OCI-LY3 (cell line): Measurements from ENCODE around the gene PTPRM.

Experiments
- H2AFZ ChIP-seq: fragments of 200-600, 300-600 bp; shearing (Covaris generic); 2 replicates; pipeline ENCODE4 v1.6.0; 2014; ENCODE audit warnings: antibody characterized with exemption, low read depth, low read length
- H3K27ac ChIP-seq: fragments of 200-600, 300-600 bp; sonication (generic); 2 replicates; pipeline ENCODE4 v1.5.1; 2014; ENCODE audit warnings: mild to moderate bottlenecking, low read length, moderate library complexity, mixed read lengths
- H3K27me3 ChIP-seq: fragments of 200-600, 300-600 bp; sonication (generic); 2 replicates; pipeline ENCODE4 v1.6.1; 2014; ENCODE audit warnings: low read depth, low read length, mixed read lengths
- H3K36me3 ChIP-seq: fragments of 200-600, 300-600 bp; sonication (generic); replicated peaks from 2 replicates; pipeline ENCODE3; 2014; ENCODE audit warnings: low read depth, low read length, mixed read lengths
- H3K4me1 ChIP-seq: fragments of 300-600, 200-600 bp; sonication (generic); 2 replicates; pipeline ENCODE4 v1.6.1; 2014; ENCODE audit warnings: low read length, mixed read lengths
- H3K4me2 ChIP-seq: fragments of 200-600, 300-600 bp; sonication (generic); 2 replicates; pipeline ENCODE4 v1.6.1; 2014; ENCODE audit warnings: low read length, mixed read lengths
- H3K4me3 ChIP-seq: fragments of 300-600, 200-600 bp; sonication (generic); 2 replicates; pipeline ENCODE4 v1.5.1; 2014; ENCODE audit warnings: antibody characterized with exemption, mild to moderate bottlenecking, low read length, moderate library complexity
- H3K79me2 ChIP-seq: fragments of 300-600, 200-600 bp; shearing (Covaris generic); 2 replicates; pipeline ENCODE4 v1.6.1; 2014; ENCODE audit warnings: mild to moderate bottlenecking, low read length, mixed read lengths
- H3K9ac ChIP-seq: fragments of 300-600, 200-600 bp; shearing (Covaris generic); 2 replicates; pipeline ENCODE4 v1.6.0; 2014; ENCODE audit warnings: mild to moderate bottlenecking, low read length, moderate library complexity
- H3K9me3 ChIP-seq: fragments of 200-600, 300-600 bp; shearing (Covaris generic); 2 replicates; pipeline ENCODE4 v1.6.1; 2014; ENCODE audit warnings: low read length, mixed read lengths; ENCODE audit not compliant: insufficient read depth
- H4K20me1 ChIP-seq: fragments of 200-600, 300-600 bp; sonication (generic); 2 replicates; pipeline ENCODE4 v1.6.1; 2016; ENCODE audit warnings: low read length, mixed read lengths; ENCODE audit not compliant: insufficient read depth
- EZH2phosphoT487 ChIP-seq: fragments of 200-600 bp; shearing (Covaris generic); IDR thresholded peaks from 2 replicates; pipeline ENCODE4 v1.6.1; 2018; ENCODE audit warnings: antibody characterized with exemption, mixed run types, low read depth
- TF ChIP-seq, protein P1 (sequence below): fragments of 200-600, 300-600 bp; sonication (generic); IDR thresholded peaks from 2 replicates; pipeline ENCODE4 v1.5.1; 2014; ENCODE audit warnings: antibody characterized with exemption, low read length, low read depth

Gene PTPRM

GRCh38 chr18:8003878-8004675, 437.0 kb downstream of the PTPRM start:
- Histone ChIP-seq H2AFZ (no peak overlapping the region), H3K4me2 (no peak overlapping the region), H3K27me3 (no peaks in the 10 kb centered on the region), H3K4me1 (no peaks in the 10 kb centered on the region), H3K4me3 (no peak overlapping the region), H3K36me3 (no peaks in the 10 kb centered on the region), H3K27ac (no peak overlapping the region), H3K9me3 (no peaks in the 10 kb centered on the region), H4K20me1 (no peaks in the 10 kb centered on the region), H3K79me2 (no peaks in the 10 kb centered on the region), H3K9ac (no peak overlapping the region)
- no peak for TF ChIP-seq EZH2phosphoT487
- TF ChIP-seq, protein P1, sequence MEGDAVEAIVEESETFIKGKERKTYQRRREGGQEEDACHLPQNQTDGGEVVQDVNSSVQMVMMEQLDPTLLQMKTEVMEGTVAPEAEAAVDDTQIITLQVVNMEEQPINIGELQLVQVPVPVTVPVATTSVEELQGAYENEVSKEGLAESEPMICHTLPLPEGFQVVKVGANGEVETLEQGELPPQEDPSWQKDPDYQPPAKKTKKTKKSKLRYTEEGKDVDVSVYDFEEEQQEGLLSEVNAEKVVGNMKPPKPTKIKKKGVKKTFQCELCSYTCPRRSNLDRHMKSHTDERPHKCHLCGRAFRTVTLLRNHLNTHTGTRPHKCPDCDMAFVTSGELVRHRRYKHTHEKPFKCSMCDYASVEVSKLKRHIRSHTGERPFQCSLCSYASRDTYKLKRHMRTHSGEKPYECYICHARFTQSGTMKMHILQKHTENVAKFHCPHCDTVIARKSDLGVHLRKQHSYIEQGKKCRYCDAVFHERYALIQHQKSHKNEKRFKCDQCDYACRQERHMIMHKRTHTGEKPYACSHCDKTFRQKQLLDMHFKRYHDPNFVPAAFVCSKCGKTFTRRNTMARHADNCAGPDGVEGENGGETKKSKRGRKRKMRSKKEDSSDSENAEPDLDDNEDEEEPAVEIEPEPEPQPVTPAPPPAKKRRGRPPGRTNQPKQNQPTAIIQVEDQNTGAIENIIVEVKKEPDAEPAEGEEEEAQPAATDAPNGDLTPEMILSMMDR = no peak

GRCh38 chr18:8004792-8005191, 437.7 kb downstream of the PTPRM start:
- Histone ChIP-seq H3K4me2 (no peak overlapping the region), H3K4me1 (no peaks in the 10 kb centered on the region), H3K9ac (no peak overlapping the region), H3K4me3 (no peak overlapping the region), H3K9me3 (no peaks in the 10 kb centered on the region), H3K27ac (no peak overlapping the region), H3K27me3 (no peaks in the 10 kb centered on the region), H4K20me1 (no peaks in the 10 kb centered on the region), H2AFZ (no peak overlapping the region), H3K36me3 (no peaks in the 10 kb centered on the region), H3K79me2 (no peaks in the 10 kb centered on the region)
- no peak for TF ChIP-seq EZH2phosphoT487
- TF ChIP-seq, protein P1 = no peak

GRCh38 chr18:8005870-8006569, 438.9 kb downstream of the PTPRM start:
- no peak overlapping the region for H3K9ac ChIP-seq

GRCh38 chr18:8006979-8007378, 439.9 kb downstream of the PTPRM start:
- no peaks in the 10 kb centered on the region for H3K4me1 ChIP-seq
- H3K27ac ChIP-seq = no peak overlapping the region
- H4K20me1 ChIP-seq = no peaks in the 10 kb centered on the region
- H3K79me2 ChIP-seq = no peaks in the 10 kb centered on the region
- no peak overlapping the region for H3K4me2 ChIP-seq
- no peaks in the 10 kb centered on the region for H3K27me3 ChIP-seq
- TF ChIP-seq EZH2phosphoT487 = no peak
- TF ChIP-seq, protein P1 = no peak
- no peak overlapping the region for H2AFZ ChIP-seq
- no peak overlapping the region for H3K4me3 ChIP-seq
- H3K36me3 ChIP-seq = no peaks in the 10 kb centered on the region
- no peaks in the 10 kb centered on the region for H3K9me3 ChIP-seq
- no peak overlapping the region for H3K9ac ChIP-seq

More at GRCh38 chr18:8005870-8006569, 438.9 kb downstream of the PTPRM start:
- Histone ChIP-seq H2AFZ (no peak overlapping the region), H3K4me3 (no peak overlapping the region), H3K79me2 (no peaks in the 10 kb centered on the region), H4K20me1 (no peaks in the 10 kb centered on the region), H3K27me3 (no peaks in the 10 kb centered on the region), H3K4me1 (no peaks in the 10 kb centered on the region), H3K9me3 (no peaks in the 10 kb centered on the region), H3K36me3 (no peaks in the 10 kb centered on the region), H3K27ac (no peak overlapping the region), H3K4me2 (no peak overlapping the region)
- TF ChIP-seq, protein P1 = no peak
- TF ChIP-seq EZH2phosphoT487 = no peak
